Measurements from ENCODE around the gene SEPTIN3.

Gene SEPTIN3

DNA sequence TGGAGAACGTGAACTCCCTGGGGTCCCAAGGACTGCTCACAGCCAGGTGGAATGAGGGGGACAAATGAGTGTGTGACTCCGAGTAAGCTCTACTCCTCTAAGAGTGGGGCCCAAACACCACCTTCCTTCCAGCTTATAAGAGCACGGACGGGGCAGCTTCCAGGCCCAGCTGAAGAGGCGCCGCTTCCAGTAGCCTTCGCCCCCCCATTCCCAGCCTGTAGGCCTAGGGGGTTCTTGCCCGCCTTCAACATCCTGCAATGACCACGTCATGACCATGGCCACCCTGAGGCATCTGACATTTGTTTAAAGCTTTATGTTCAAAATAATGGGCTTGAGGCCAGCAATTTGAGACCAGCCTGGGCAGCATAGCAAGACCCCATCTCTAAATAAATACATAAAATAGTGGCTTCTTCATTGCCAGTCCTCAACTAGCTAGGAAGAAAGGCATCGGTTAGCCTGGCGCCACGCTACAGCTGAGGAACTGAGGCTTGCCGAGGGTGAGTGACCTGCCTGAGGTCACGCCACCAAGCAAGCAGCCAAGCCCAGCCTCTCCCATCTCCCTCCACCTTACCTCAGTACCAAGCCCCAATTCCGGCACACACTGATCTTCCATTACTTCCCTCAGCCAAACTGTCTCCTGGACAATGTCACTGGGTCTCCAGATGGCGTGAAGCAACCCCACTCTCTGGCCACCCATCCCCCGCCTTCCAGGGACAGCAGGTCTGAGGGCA, 34.8 kb upstream of the SEPTIN3 start:
- TF ChIP-seq, protein P1, sequence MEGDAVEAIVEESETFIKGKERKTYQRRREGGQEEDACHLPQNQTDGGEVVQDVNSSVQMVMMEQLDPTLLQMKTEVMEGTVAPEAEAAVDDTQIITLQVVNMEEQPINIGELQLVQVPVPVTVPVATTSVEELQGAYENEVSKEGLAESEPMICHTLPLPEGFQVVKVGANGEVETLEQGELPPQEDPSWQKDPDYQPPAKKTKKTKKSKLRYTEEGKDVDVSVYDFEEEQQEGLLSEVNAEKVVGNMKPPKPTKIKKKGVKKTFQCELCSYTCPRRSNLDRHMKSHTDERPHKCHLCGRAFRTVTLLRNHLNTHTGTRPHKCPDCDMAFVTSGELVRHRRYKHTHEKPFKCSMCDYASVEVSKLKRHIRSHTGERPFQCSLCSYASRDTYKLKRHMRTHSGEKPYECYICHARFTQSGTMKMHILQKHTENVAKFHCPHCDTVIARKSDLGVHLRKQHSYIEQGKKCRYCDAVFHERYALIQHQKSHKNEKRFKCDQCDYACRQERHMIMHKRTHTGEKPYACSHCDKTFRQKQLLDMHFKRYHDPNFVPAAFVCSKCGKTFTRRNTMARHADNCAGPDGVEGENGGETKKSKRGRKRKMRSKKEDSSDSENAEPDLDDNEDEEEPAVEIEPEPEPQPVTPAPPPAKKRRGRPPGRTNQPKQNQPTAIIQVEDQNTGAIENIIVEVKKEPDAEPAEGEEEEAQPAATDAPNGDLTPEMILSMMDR (conservative IDR thresholded peaks at IDR 0.05): no peak
- TF ChIP-seq ZFX (IDR thresholded peaks at IDR 0.05): no peak
- no peak overlapping the region for H3K27ac ChIP-seq

DNA sequence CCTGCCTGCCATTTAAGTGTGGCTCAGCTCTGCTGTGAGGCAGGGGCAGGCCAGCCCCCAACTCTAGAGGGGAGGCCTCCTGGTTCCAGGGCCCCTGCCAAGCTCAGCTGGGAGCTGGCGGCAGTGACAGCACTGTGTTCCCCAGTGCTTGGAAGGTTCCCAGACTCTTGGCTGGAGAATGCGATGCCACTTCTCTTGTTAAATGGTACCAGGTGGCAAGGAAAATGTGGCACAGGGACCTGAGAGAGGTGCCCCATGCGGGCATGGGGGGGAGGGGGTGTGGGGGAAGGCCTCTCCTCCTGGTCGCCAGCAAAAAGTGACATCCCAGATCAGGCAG, 34.3 kb upstream of the SEPTIN3 start:
- no peak overlapping the region for H3K27ac ChIP-seq
- no peak for TF ChIP-seq ZFX (IDR thresholded peaks at IDR 0.05)
- TF ChIP-seq, protein P1 (conservative IDR thresholded peaks at IDR 0.05): no peak

DNA sequence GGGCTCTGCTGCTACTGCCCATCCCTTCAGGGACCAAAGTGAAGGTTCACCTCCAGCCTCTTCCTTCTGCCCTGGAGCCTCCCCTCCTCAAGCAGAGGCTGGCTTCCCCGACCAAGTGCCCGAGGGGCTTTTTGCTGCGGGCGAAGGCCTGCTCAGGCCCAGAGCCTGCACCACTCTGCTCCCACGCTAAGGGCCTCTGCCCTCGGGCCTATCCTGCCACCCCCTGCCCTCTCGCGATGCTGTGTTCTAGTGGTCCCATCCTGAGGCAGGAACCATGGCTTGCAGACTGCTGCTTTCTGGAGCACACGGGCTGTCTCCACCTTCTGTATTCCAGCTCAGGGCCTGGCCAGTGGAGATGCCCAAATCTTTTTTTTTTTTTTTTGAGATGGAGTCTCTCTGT, 33.7 kb upstream of the SEPTIN3 start:
- TF ChIP-seq, protein P1 (conservative IDR thresholded peaks at IDR 0.05): no peak
- no peak for TF ChIP-seq ZFX (IDR thresholded peaks at IDR 0.05)
- no peak overlapping the region for H3K27ac ChIP-seq

DNA sequence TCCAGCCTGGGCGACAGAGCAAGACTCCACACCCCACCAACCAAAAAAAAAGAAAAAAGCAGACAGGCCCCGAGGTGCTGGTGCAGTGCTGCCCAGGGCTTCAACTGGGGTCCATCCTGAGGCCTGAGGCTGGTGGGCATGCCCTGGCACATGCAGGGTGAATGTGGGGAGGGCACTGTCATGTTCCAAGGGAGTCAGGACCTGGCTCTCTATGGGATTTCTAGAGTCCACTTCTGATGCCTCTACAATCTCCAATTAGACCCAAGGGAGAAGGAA, 32.4 kb upstream of the SEPTIN3 start:
- no peak overlapping the region for H3K27ac ChIP-seq
- TF ChIP-seq ZFX (IDR thresholded peaks at IDR 0.05): no peak
- TF ChIP-seq, protein P1 (conservative IDR thresholded peaks at IDR 0.05): no peak

DNA sequence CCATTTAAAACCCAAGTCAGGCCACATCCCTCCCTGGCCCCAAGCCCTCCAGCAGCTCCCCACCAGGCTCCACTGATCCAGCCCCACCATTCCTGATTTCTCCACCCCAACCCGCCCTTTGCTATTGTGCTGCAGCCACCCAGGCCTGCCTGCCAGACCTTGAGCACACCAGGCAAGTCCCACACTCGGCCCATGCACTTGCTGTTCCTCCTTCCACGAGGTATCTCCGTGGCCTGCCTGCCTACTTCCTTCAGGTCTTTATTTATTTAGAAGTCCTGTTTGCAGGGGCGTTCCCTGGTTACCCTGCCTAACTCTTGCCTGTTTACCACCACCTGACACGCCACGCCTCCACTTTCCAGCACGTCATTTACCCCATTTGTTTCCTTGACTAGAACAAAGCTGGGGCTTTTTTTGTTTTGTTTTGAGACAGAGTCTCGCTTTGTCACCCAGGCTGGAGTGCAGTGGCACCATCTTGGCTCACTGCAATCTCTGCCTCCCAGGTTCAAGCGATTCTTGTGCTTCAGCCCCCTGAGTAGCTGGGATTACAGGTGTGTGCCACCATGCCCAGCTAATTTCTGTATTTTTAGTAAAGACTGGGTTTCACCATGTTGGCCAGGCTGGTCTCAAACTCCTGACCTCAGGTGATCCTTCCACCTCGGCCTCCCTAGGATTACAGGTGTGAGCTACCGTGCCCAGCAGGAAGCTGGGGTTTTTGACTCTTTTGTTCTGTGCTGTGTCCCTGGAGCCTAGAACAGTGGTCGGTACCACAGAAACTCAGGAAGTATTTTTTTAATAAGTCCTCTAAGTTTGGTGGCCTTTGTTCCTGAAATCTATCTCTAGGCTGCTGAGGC, 29.0 kb upstream of the SEPTIN3 start:
- TF ChIP-seq, protein P1 (conservative IDR thresholded peaks at IDR 0.05): no peak
- no peak for TF ChIP-seq ZFX (IDR thresholded peaks at IDR 0.05)
- H3K27ac ChIP-seq: peak overlapping the region; percentile 56

DNA sequence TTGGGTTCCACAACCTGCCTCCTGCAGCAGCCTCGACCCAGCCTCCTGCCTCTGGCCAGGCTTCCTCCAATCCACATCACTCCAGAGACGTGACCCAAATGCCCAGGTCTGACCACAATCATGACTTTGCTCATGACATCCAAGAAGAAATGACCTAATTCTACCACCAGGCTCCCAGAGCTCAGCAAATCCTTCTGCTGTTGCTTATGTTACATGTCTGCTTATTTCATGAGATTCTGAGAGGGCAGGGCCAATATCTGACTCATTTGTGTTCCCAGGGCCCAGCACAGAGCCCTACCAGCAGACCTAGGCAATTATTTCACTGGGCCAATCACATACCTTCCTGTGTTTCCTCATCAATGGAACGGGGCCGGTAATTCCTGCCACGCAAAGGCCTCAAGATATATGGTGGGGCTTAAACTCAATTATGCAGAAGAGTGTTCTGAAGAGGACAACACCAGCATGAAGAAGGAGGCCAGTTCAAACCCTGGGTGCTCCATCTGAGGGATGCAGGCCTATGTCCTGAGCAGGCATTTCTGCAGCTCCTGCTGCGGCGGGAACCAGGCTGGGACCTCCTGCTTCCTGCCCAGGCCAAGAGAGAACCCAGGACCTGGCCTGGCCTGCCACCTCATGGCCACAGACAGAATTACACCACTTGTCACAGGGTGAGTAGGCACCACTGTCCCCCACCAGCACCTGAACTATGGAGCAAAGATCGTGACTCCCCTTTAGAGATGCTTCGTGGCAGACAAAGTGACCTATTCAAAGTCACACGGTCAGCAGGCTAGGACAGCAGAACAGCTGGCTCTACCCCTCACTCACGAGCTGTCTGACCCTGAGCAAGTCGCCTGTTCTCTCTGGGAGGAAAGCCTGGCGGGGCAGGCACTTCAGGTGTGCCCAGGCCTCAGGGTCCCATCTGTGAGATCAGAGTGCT, 28.1 kb upstream of the SEPTIN3 start:
- TF ChIP-seq, protein P1 (conservative IDR thresholded peaks at IDR 0.05): peak; percentile 92
- TF ChIP-seq ZFX (IDR thresholded peaks at IDR 0.05): no peak
- peak overlapping the region; percentile 56 for H3K27ac ChIP-seq

All from C4-2B (cell line).